GM06990 (cell line): ENCODE measurements around the gene NFKB1.
"Not testable (repeated sequence)": the region's sequence is repeated elsewhere in the genome, so short reads cannot be mapped to it uniquely, and the experiment has no call there.

Experiments used
- DNase-seq: peaks from one replicate; pipeline ENCODE4 v3.0.0-alpha.2; 2011; ENCODE audit not compliant: insufficient read length; ENCODE audit errors: extremely low read depth
- H3K27me3 ChIP-seq: replicated peaks from 2 replicates; pipeline ENCODE4 v1.6.0; 2011; ENCODE audit warnings: low read length; ENCODE audit not compliant: control insufficient read depth, insufficient read depth
- H3K36me3 ChIP-seq: 2 replicates; pipeline ENCODE4 v1.5.1; 2011; ENCODE audit warnings: low read length; ENCODE audit not compliant: control insufficient read depth, insufficient read depth
- H3K4me3 ChIP-seq: replicated peaks from 2 replicates; pipeline ENCODE4 v1.5.1; 2011; ENCODE audit warnings: low read depth, mild to moderate bottlenecking, control low read depth, low read length
- CTCF ChIP-seq: IDR thresholded peaks from 2 replicates; pipeline ENCODE4 v1.5.1; 2011; ENCODE audit warnings: low read length, control low read depth, mild to moderate bottlenecking, inconsistent platforms; ENCODE audit not compliant: insufficient read depth, poor library complexity, severe bottlenecking

NFKB1 gene

GRCh38 chr4:102567427-102567826 is 66.3 kb downstream of the NFKB1 start:
- Histone ChIP-seq H3K36me3 (peaks cover 2% of the 10 kb centered on the region; the same call in 1 of the 2 replicates), H3K4me3 (no peak overlapping the region), H3K27me3 (no peaks in the 10 kb centered on the region)
- TF ChIP-seq CTCF = no peak
- DNase-seq = no peak

- Histone ChIP-seq H3K36me3 (peaks cover 2% of the 10 kb centered on the region; the same call in 1 of the 2 replicates), H3K4me3 (no peak overlapping the region), H3K27me3 (no peaks in the 10 kb centered on the region)
- DNase-seq = no peak
- TF ChIP-seq CTCF = no peak
Measured at GRCh38 chr4:102569200-102569599, 68.0 kb downstream of the NFKB1 start.

DNA sequence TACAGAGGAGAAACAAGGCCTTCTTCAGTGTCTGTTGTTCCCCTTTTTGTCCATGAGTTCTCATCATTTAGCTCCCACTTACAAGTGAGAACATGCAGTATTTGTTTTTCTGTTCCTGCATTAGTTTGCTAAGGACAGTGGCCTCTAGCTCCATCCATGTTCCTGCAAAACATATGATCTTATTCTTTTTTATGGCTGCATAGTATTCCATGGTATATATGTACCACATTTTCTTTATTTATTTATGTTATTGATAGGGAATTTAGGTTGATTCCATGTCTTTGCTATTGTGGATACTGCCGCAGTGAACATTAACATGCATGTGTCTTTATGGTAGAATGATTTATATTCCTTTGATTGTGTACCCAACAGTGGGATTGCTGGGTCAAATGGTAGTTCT is 69.1 kb downstream of the NFKB1 start:
- DNase-seq, H3K4me3 ChIP-seq, H3K36me3 ChIP-seq: not testable (repeated sequence)

GRCh38 chr4:102572452-102572851 is 71.3 kb downstream of the NFKB1 start:
- peaks cover 5% of the 10 kb centered on the region for H3K36me3 ChIP-seq
- DNase-seq = no peak
- TF ChIP-seq CTCF = no peak
- H3K4me3 ChIP-seq = no peak overlapping the region
- H3K27me3 ChIP-seq = no peaks in the 10 kb centered on the region

More for the DNA sequence above, 69.1 kb downstream of the NFKB1 start:
- not testable (repeated sequence) for H3K27me3 ChIP-seq

DNA sequence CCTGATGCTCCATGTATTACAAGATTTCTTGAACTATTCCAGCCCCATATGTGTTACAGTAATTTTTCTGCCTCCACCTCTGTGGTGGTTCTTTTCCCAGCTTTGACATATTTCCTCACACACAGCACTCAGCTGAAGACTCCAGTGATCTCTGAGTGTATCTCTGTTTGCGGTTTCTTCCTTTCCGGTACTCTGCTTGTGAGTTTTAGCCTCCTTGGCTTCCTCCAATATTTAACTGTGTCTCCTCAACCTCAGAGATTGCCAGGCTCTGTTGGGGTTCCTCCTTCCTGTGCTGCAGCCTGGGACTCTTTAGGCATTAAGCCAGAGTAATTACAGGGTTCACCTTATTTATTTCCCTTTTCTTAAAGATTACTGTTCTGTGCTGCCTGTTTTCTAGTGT is 73.2 kb downstream of the NFKB1 start:
- Histone ChIP-seq H3K36me3 (peaks cover 10% of the 10 kb centered on the region), H3K4me3 (no peak overlapping the region), H3K27me3 (no peaks in the 10 kb centered on the region)
- no peak for TF ChIP-seq CTCF
- DNase-seq = no peak

GRCh38 chr4:102575369-102576129 is 74.4 kb downstream of the NFKB1 start:
- DNase-seq = no peak
- Histone ChIP-seq H3K36me3 (peaks cover 10% of the 10 kb centered on the region), H3K4me3 (no peak overlapping the region), H3K27me3 (no peaks in the 10 kb centered on the region)
- no peak for TF ChIP-seq CTCF
